H1 (cell line): ENCODE results near the gene ZBTB7B. TPM values are rescaled to one million over a fixed set of nuclear protein-coding genes. Genes with fewer than 3 reads are reported as not detected.

ENCODE experiments used
- CBX8 ChIP-seq: fragments of 300-800, 300-1000 bp; sonication (generic); IDR thresholded peaks from 2 replicates; pipeline ENCODE4 v1.7.1; 2016; ENCODE audit warnings: low read depth, low read length, borderline replicate concordance
- HDAC2 ChIP-seq, 2 experiments: fragments of 300-600 bp in 1 of 2; sonication (generic) in 1 of 2; IDR thresholded peaks; 2 replicates each; pipeline ENCODE4 v1.6.1; 2011 to 2012; ENCODE audit warnings: low read depth in 2 of 2, low read length in 2 of 2, mild to moderate bottlenecking in 2 of 2, moderate library complexity in 2 of 2, borderline replicate concordance in 1 of 2, inconsistent platforms in 1 of 2
- KDM1A ChIP-seq: fragments of 200-600, 300-600 bp; sonication (generic); IDR thresholded peaks from 2 replicates; pipeline ENCODE4 v1.7.1; 2016; ENCODE audit warnings: mild to moderate bottlenecking, low read length, borderline replicate concordance
- PHF8 ChIP-seq: fragments of 200-600 bp; sonication (generic); conservative IDR thresholded peaks from 2 replicates; pipeline ENCODE4 v1.7.1; 2012; ENCODE audit warnings: low read depth, mild to moderate bottlenecking, inconsistent platforms, low read length, moderate library complexity
- RBBP5 ChIP-seq: IDR thresholded peaks from 2 replicates; pipeline ENCODE4 v1.7.1; 2012; ENCODE audit warnings: low read depth, mild to moderate bottlenecking, inconsistent platforms, low read length, moderate library complexity, borderline replicate concordance
- RNF2 ChIP-seq: fragments of 200-900, 300-1000 bp; sonication (generic); IDR thresholded peaks from 2 replicates; pipeline ENCODE4 v1.7.1; 2016; ENCODE audit warnings: borderline replicate concordance, low read depth, mild to moderate bottlenecking, antibody characterized with exemption, low read length; ENCODE audit not compliant: poor library complexity, severe bottlenecking; ENCODE audit errors: missing control alignments
- RXRA ChIP-seq: IDR thresholded peaks from 2 replicates; pipeline ENCODE4 v1.6.1; 2011; ENCODE audit warnings: low read depth, mild to moderate bottlenecking, low read length, moderate library complexity; ENCODE audit not compliant: insufficient read depth
- SIRT6 ChIP-seq: IDR thresholded peaks from one replicate; pipeline ENCODE4 v1.7.1; 2012; ENCODE audit warnings: low read length, inconsistent platforms
- SP4 ChIP-seq: IDR thresholded peaks from 2 replicates; pipeline ENCODE4 v1.6.1; 2012; ENCODE audit warnings: low read length, inconsistent platforms
- TCF12 ChIP-seq: IDR thresholded peaks from 2 replicates; pipeline ENCODE4 v1.6.1; 2011; ENCODE audit warnings: low read depth, mild to moderate bottlenecking, low read length
- ZNF274 ChIP-seq: IDR thresholded peaks from 2 replicates; pipeline ENCODE4 v1.7.0; 2012; ENCODE audit warnings: low read length, borderline replicate concordance; ENCODE audit errors: extremely low read depth
- polyA plus RNA-seq, 7 experiments: library from polyadenylated mRNA; depleted of rRNA in 3 of 7; stranded (reverse) in 5 of 7; unstranded in 2 of 7; fragments of >200 nt in 5 of 7; fragments of 200-250 nt in 2 of 7; gene quantifications; 1 replicate in 5 of 7; 2 replicates in 1 of 7; 4 replicates in 1 of 7; pipeline versions ENCODE4 v1.2.1 to v1.2.3, GENCODE V29; 2011 to 2013; ENCODE audit warnings: missing spikeins in 2 of 7, mixed read lengths in 2 of 7
- total RNA-seq: library from RNA; stranded (reverse); fragmentation: NEBNext Ultra II Directional; extraction: Animal tissue kit (Norgen Biotek cat#: 25700); gene quantifications from 2 replicates; pipeline ENCODE4 v1.2.1, GENCODE V29; 2021
- TF ChIP-seq, protein P1 (sequence below): IDR thresholded peaks from 2 replicates; pipeline ENCODE4 v1.6.1; 2011; ENCODE audit warnings: low read depth, mild to moderate bottlenecking, low read length; ENCODE audit not compliant: insufficient read depth
- TF ChIP-seq, protein P2 (sequence below): IDR thresholded peaks from 2 replicates; pipeline ENCODE4 v1.6.1; 2012; ENCODE audit warnings: inconsistent platforms

Gene ZBTB7B
- total and polyA plus RNA-seq, 2 of the 8 experiments (the other 6 are each of a cell fraction or from before 2014, with no cell fraction given): 24.5 to 36.9 TPM

DNA sequence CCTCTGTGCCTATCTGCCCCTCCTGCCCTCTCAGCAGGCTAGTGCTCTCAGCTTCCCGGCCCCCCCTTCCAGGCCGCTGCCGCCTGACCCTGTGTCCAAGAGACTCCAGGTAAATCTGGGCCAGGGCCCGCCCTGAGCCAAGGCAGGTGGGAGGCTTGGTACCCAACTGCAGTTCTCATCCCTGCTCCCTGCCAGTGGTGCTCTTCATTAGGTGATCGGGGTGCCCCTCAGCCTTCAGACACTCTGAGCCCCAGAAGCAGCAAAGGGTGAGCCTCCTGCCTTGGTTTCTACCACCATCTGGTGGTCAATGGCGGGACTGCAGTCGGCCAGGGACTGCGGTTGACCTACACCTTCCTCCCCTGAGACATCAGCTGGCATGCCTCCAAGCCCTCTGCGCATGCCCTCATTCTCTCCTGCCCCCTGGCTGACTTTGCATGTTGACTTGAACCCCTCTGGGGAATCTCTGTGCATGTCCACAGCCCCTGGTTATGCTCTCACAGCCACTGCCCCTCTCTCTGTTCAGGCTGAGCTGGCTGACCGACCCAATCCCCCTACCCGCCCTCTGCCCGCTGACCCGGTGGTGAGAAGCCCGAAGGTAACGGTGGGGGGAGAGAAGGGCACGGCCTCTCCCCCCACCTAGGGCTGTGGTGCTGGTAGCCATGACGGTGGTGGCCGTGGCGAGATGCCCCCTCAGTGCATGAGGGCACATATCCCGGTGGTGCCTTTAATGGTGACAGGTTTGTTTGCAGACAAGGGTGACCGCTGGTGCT, 59.0 kb downstream of the ZBTB7B start (continued):
- TF ChIP-seq HDAC2 (IDR thresholded peaks at IDR 0.05; ENCODE audit: borderline replicate concordance in 1 of 2, low read depth in 2 of 2, low read length in 2 of 2): no peak
- TF ChIP-seq, protein P1, sequence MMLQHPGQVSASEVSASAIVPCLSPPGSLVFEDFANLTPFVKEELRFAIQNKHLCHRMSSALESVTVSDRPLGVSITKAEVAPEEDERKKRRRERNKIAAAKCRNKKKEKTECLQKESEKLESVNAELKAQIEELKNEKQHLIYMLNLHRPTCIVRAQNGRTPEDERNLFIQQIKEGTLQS: no peak; the same call in 1 of the 2 replicates
- TF ChIP-seq CBX8: no peak
- TF ChIP-seq, protein P2, sequence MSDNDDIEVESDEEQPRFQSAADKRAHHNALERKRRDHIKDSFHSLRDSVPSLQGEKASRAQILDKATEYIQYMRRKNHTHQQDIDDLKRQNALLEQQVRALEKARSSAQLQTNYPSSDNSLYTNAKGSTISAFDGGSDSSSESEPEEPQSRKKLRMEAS: 0 out of 2 replicates have a peak, but pooled peaks have one; percentile 29
- TF ChIP-seq KDM1A: no peak
- TF ChIP-seq SP4: peak; percentile 18; the same call in 1 of the 2 replicates
- no peak for TF ChIP-seq RXRA
- no peak for TF ChIP-seq PHF8
- TF ChIP-seq TCF12: no peak
- TF ChIP-seq ZNF274: no peak
- TF ChIP-seq RBBP5: no peak
- no peak for TF ChIP-seq RNF2
- TF ChIP-seq SIRT6: no peak
